K562 (cell line): Measurements from ENCODE around the gene MPPED1. TPM values are rescaled to one million over a fixed set of nuclear protein-coding genes. Genes with fewer than 3 reads are reported as not detected.

ENCODE experiments used
- ATAC-seq: fragments of 200-7000 bp; cut with Tn5 transposase; 3 replicates; pipeline ENCODE4 v1.9.1; 2020; ENCODE audit warnings: moderate library complexity
- BruUV-seq: library from RNA; stranded (reverse); fragments of 400-500 nt; replicated peaks from 2 replicates; lab custom pipeline; 2021; lab: Mats Ljungman, UMichigan
- CTCF ChIA-PET: fragments of 300-600 bp; formaldehyde crosslinking; extraction: SDS; loops from one replicate; lab custom pipeline; 2021; ENCODE audit warnings: low intra/inter-chr PET ratio; lab: Yijun Ruan, JAX
- POLR2A ChIA-PET: fragments of 300-600, 350-650 bp; sonication (Branson Sonifier 250); formaldehyde crosslinking; extraction: SDS; loops from one replicate; lab custom pipeline; 2021; ENCODE audit warnings: antibody characterized with exemption, inconsistent platforms; lab: Yijun Ruan, JAX
- DNase-seq, 4 experiments: peaks; one replicate each; pipeline versions ENCODE4 v3.0.0 to v3.0.0-alpha.2; 2011 to 2018; ENCODE audit warnings: low spot score in 3 of 4, mixed read lengths in 3 of 4; ENCODE audit errors: extremely low read depth in 1 of 4
- FAIRE-seq: peaks from 2 replicates; lab custom pipeline; 2011; peaks lifted over from hg19 to GRCh38; lab: Jason Lieb, UNC
- H2AFZ ChIP-seq: 2 replicates; pipeline ENCODE4 v1.6.0; 2011; ENCODE audit warnings: low read depth, low read length, control low read depth, inconsistent platforms
- H3K27ac ChIP-seq: fragments of 200-600 bp; 3 replicates; pipeline ENCODE4 v1.8.0; 2011; ENCODE audit warnings: low read depth, mild to moderate bottlenecking, control low read depth, inconsistent platforms, low read length, moderate library complexity, mixed read lengths; ENCODE audit errors: extremely low read depth
- H3K27me3 ChIP-seq, 2 experiments: fragments of 300-600 bp in 1 of 2; 2 replicates in 1 of 2; 3 replicates in 1 of 2; pipeline versions ENCODE4 v1.6.0 to v1.8.0; 2011; ENCODE audit warnings: inconsistent platforms in 2 of 2, low read length in 2 of 2, mild to moderate bottlenecking in 1 of 2, mixed read lengths in 1 of 2, moderate library complexity in 1 of 2; ENCODE audit not compliant: control insufficient read depth in 2 of 2, insufficient read depth in 2 of 2
- H3K36me3 ChIP-seq: fragments of 300-600 bp; 3 replicates; pipeline ENCODE4 v1.8.0; 2011; ENCODE audit warnings: mild to moderate bottlenecking, low read length, inconsistent platforms; ENCODE audit not compliant: control insufficient read depth, insufficient read depth
- H3K4me1 ChIP-seq, 2 experiments: fragments of 200-600 bp in 1 of 2; replicated peaks in 1 of 2; 2 replicates in 1 of 2; 3 replicates in 1 of 2; pipeline versions ENCODE4 v1.5.1 to v1.8.0; 2011; ENCODE audit warnings: inconsistent platforms in 2 of 2, low read length in 2 of 2, mild to moderate bottlenecking in 1 of 2, mixed read lengths in 1 of 2, moderate library complexity in 1 of 2; ENCODE audit not compliant: control insufficient read depth in 2 of 2, insufficient read depth in 2 of 2
- H3K4me2 ChIP-seq: 2 replicates; pipeline ENCODE4 v1.6.1; 2011; ENCODE audit warnings: low read length, control low read depth, inconsistent platforms, mixed read lengths; ENCODE audit not compliant: insufficient read depth
- H3K4me3 ChIP-seq: fragments of 200-600 bp; sonication (generic), shearing (Covaris generic); 2 replicates; pipeline ENCODE4 v1.5.1; 2016; ENCODE audit warnings: control low read depth, inconsistent platforms
- H3K79me2 ChIP-seq: fragments of 200-600 bp; 3 replicates; pipeline ENCODE4 v1.8.0; 2011; ENCODE audit warnings: low read length, inconsistent platforms; ENCODE audit not compliant: control insufficient read depth, insufficient read depth
- H3K9ac ChIP-seq, 2 experiments: 2 replicates each; pipeline versions ENCODE4 v1.6.0 to v1.6.1; 2011; ENCODE audit warnings: low read depth in 2 of 2, low read length in 2 of 2, control low read depth in 1 of 2, inconsistent platforms in 1 of 2, mild to moderate bottlenecking in 1 of 2, mixed read lengths in 1 of 2; ENCODE audit not compliant: insufficient read depth in 1 of 2
- H3K9me1 ChIP-seq: one replicate; pipeline ENCODE4 v1.6.0; 2011; ENCODE audit warnings: inconsistent platforms, mild to moderate bottlenecking, low read length, moderate library complexity; ENCODE audit not compliant: control insufficient read depth, insufficient read depth
- H3K9me3 ChIP-seq: replicated peaks from 2 replicates; pipeline ENCODE4 v1.5.1; 2011; ENCODE audit warnings: low read depth, low read length, inconsistent platforms; ENCODE audit not compliant: control insufficient read depth, insufficient read depth
- H4K20me1 ChIP-seq: replicated peaks from 2 replicates; pipeline ENCODE4 v1.6.1; 2011; ENCODE audit warnings: low read length, inconsistent platforms, mixed read lengths; ENCODE audit not compliant: control insufficient read depth, insufficient read depth
- E2F6 ChIP-seq, 2 experiments: IDR thresholded peaks; 2 replicates each; pipeline ENCODE4 v1.6.1; 2011; ENCODE audit warnings: borderline replicate concordance in 1 of 2, control low read depth in 1 of 2, low read depth in 1 of 2, low read length in 1 of 2, mild to moderate bottlenecking in 1 of 2, mixed read lengths in 1 of 2, moderate library complexity in 1 of 2; ENCODE audit not compliant: insufficient read depth in 1 of 2, insufficient read length in 1 of 2, poor library complexity in 1 of 2, severe bottlenecking in 1 of 2; ENCODE audit errors: extremely low read depth in 1 of 2
- FOXP1 ChIP-seq: sonication (generic); formaldehyde crosslinking; IDR thresholded peaks from 2 replicates; pipeline ENCODE4 v1.8.0; 2022; ENCODE audit warnings: mild to moderate bottlenecking, missing genetic modification reagents
- HDAC6 ChIP-seq: IDR thresholded peaks from 2 replicates; pipeline ENCODE4 v1.6.1; 2012; ENCODE audit warnings: low read depth, mild to moderate bottlenecking, control low read depth, inconsistent platforms, low read length, moderate library complexity
- L3MBTL2 ChIP-seq: fragments of 450-650 bp; IDR thresholded peaks from 2 replicates; pipeline ENCODE4 v1.6.1; 2016; ENCODE audit warnings: mild to moderate bottlenecking, moderate library complexity
- MCM3 ChIP-seq: fragments of 450-650 bp; IDR thresholded peaks from 2 replicates; pipeline ENCODE4 v1.6.1; 2016
- PATZ1 ChIP-seq: fragments of 250-450 bp; sonication (Bioruptor Pico); IDR thresholded peaks from 2 replicates; pipeline ENCODE4 v1.5.0; 2020; ENCODE audit warnings: mild to moderate bottlenecking, borderline replicate concordance
- PBX2 ChIP-seq, 2 experiments: IDR thresholded peaks in 1 of 2; conservative IDR thresholded peaks in 1 of 2; 2 replicates each; pipeline ENCODE4 v1.6.1; 2016; ENCODE audit warnings: low read depth in 2 of 2, mild to moderate bottlenecking in 1 of 2, missing compliant biosample characterization in 1 of 2, missing genetic modification characterization in 1 of 2, moderate library complexity in 1 of 2
- SREBF1 ChIP-seq: fragments of 150-350 bp; IDR thresholded peaks from 2 replicates; pipeline ENCODE4 v1.6.1; 2014; ENCODE audit warnings: antibody characterized with exemption, low read depth, low read length, borderline replicate concordance
- USF1 ChIP-seq: sonication (generic); formaldehyde crosslinking; IDR thresholded peaks from 2 replicates; pipeline ENCODE4 v1.9.0; 2022; ENCODE audit warnings: mild to moderate bottlenecking, missing genetic modification reagents
- XRCC4 ChIP-seq: IDR thresholded peaks from one replicate; pipeline ENCODE4 v1.6.1; 2011; ENCODE audit not compliant: insufficient read depth, insufficient read length; ENCODE audit errors: extremely low read depth
- YBX1 ChIP-seq: fragments of 450-650 bp; IDR thresholded peaks from 2 replicates; pipeline ENCODE4 v1.7.1; 2016; ENCODE audit warnings: mild to moderate bottlenecking
- ZNF24 ChIP-seq: fragments of 450-650 bp; IDR thresholded peaks from 2 replicates; pipeline ENCODE4 v1.6.1; 2016
- ZNF282 ChIP-seq: sonication (generic); formaldehyde crosslinking; IDR thresholded peaks from 2 replicates; pipeline ENCODE4 v1.8.1; 2023; ENCODE audit warnings: missing genetic modification reagents
- WGBS: fragments of 100-300 bp; shearing (Covaris generic); methylation state at CpG from one replicate; pipeline ENCODE4 v1.1.6; 2016; ENCODE audit warnings: low coverage, mixed read lengths; ENCODE audit not compliant: insufficient coverage; ENCODE audit errors: missing lambda C conversion rate; 5-methylcytosine and 5-hydroxymethylcytosine counted together
- in situ Hi-C: fragments of 300-500 bp; cut with MboI; formaldehyde crosslinking; loops from 4 replicates; pipeline ENCODE4 v1.15.0; 2018; ENCODE audit warnings: inconsistent platforms, mixed read lengths
- intact Hi-C: fragments of 100-400 bp; cut with micrococcal nuclease; formaldehyde crosslinking; loops from 2 replicates; pipeline ENCODE4 v1.14.2; 2022
- polyA plus RNA-seq, 8 experiments: library from polyadenylated mRNA; depleted of rRNA in 4 of 8; stranded (reverse) in 5 of 8; unstranded in 3 of 8; fragments of >200 nt; fragmentation: Nextera tagmentation in 2 of 8; fragmentation: Illumina TruSeq in 1 of 8; extraction: Ambion mirVana in 2 of 8; extraction: Trizol in 1 of 8; gene quantifications; 2 replicates each; pipeline versions ENCODE4 v1.2.1 to v1.2.3, GENCODE V29; 2011 to 2014; ENCODE audit warnings: inconsistent platforms in 1 of 8, missing spikeins in 1 of 8
- total RNA-seq, 7 experiments: library from RNA; depleted of rRNA in 6 of 7; stranded (reverse); fragments of >200 nt in 6 of 7; fragmentation: Illumina TruSeq in 2 of 7; extraction: Trizol in 2 of 7; gene quantifications; 2 replicates each; pipeline versions ENCODE4 v1.2.1 to v1.2.3, GENCODE V29; 2011 to 2021; ENCODE audit warnings: low replicate concordance in 1 of 7

Gene MPPED1
- total and polyA plus RNA-seq, 9 of the 15 experiments (the other 6 are each of a cell fraction or from before 2014, with no cell fraction given): not detected

GRCh38 chr22:43406186-43406790, 5.5 kb upstream of the MPPED1 start:
- intact Hi-C loops: no loop called here
- CTCF ChIA-PET: no interaction called here
- Histone ChIP-seq H3K27ac (no peak overlapping the region), H3K79me2 (no peaks in the 10 kb centered on the region), H3K9me1 (no peaks in the 10 kb centered on the region), H3K4me1 (no peaks in the 10 kb centered on the region), H3K4me3 (no peak overlapping the region), H4K20me1 (no peaks in the 10 kb centered on the region), H3K4me2 (no peak overlapping the region), H3K36me3 (no peaks in the 10 kb centered on the region), H3K9me3 (no peaks in the 10 kb centered on the region), H3K9ac (no peak overlapping the region), H3K27me3 (peaks cover 0 to 10% of the 10 kb centered on the region in 2 experiments; a peak in 2 of 5 replicates), H2AFZ (no peak overlapping the region)
- no peak for DNase-seq
- ATAC-seq: no peak
- POLR2A ChIA-PET: interaction anchor here (1.0 kb wide), 1 partner anchor 10 kb away, joined by 3 read pairs; no protein-coding TSS in a partner anchor
- 0% methylated on average over 9 of the region's 12 CpGs for WGBS
- BruUV-seq: no TSS peak
- no peak for FAIRE-seq
- TF ChIP-seq ZNF24 (no peak), MCM3 (no peak), E2F6 (IDR thresholded peaks at IDR 0.05; ENCODE audit: borderline replicate concordance in 1 of 2, extremely low read depth in 1 of 2, insufficient read depth in 1 of 2, insufficient read length in 1 of 2, low read depth in 1 of 2, low read length in 1 of 2, poor library complexity in 1 of 2, severe bottlenecking in 1 of 2) (no peak), L3MBTL2 (no peak), XRCC4 (no peak), YBX1 (no peak), FOXP1 (no peak), PATZ1 (CRISPR knock-in tag) (no peak), ZNF282 (no peak), HDAC6 (no peak), PBX2 (CRISPR knock-in tag; IDR thresholded peaks at IDR 0.05; ENCODE audit: low read depth) (no peak), PBX2 (tag; conservative IDR thresholded peaks at IDR 0.05; ENCODE audit: low read depth) (no peak), USF1 (no peak), SREBF1 (no peak)
- in situ Hi-C loops: no loop called here
